C4-2B (cell line): ENCODE measurements around the gene ANKS1B.

ENCODE experiments used
- ZFX ChIP-seq: fragments of 450-650 bp; IDR thresholded peaks from 2 replicates; pipeline ENCODE4 v1.6.1; 2017
- TF ChIP-seq, protein P1 (sequence below): fragments of 450-650 bp; conservative IDR thresholded peaks from 2 replicates; pipeline ENCODE4 v1.5.1; 2017; ENCODE audit warnings: mild to moderate bottlenecking

DNA sequence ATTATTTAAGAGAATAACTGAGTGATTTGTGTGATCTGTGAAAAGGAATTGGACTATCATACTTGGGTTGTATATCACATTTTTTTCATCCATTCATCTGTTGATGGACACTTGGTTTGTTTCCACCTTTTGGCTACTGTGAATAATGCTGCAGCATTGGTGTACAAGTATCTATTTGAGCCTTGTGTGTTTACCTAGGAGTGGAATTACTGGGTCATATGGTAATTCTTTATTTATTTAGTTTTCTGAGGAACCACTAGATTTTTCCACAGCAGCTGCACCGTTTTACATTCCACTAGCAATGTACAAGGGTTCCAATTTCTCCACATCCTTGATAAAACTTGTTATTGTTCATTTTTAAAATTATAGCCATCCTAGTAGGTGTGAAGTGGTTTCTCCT is 1283.6 kb downstream of the ANKS1B start:
- TF ChIP-seq, protein P1, sequence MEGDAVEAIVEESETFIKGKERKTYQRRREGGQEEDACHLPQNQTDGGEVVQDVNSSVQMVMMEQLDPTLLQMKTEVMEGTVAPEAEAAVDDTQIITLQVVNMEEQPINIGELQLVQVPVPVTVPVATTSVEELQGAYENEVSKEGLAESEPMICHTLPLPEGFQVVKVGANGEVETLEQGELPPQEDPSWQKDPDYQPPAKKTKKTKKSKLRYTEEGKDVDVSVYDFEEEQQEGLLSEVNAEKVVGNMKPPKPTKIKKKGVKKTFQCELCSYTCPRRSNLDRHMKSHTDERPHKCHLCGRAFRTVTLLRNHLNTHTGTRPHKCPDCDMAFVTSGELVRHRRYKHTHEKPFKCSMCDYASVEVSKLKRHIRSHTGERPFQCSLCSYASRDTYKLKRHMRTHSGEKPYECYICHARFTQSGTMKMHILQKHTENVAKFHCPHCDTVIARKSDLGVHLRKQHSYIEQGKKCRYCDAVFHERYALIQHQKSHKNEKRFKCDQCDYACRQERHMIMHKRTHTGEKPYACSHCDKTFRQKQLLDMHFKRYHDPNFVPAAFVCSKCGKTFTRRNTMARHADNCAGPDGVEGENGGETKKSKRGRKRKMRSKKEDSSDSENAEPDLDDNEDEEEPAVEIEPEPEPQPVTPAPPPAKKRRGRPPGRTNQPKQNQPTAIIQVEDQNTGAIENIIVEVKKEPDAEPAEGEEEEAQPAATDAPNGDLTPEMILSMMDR: no peak
- no peak for TF ChIP-seq ZFX
